Right atrium auricular region (tissue), 2 donors: Measurements from ENCODE around the gene XK. TPM values are rescaled to one million over a fixed set of nuclear protein-coding genes. Genes with fewer than 3 reads are reported as not detected.
A peak's percentile ranks its signal among the peaks of the same experiment; 100 is the strongest.

Experiments used
- DNase-seq: peaks from one replicate; pipeline ENCODE4 v3.0.0-alpha.2; 2019; ENCODE audit warnings: low spot score
- H3K27ac ChIP-seq, 2 donors: fragments of 200-600 bp; sonication (generic); 1 replicate in 1 of 2; 2 replicates in 1 of 2; pipeline ENCODE4 v1.5.1; 2016 to 2019
- H3K27me3 ChIP-seq, 2 donors: fragments of 200-600 bp; sonication (generic); one replicate each; pipeline versions ENCODE4 v1.5.1 to v1.6.0; 2017 to 2019
- H3K36me3 ChIP-seq: fragments of 200-600 bp; sonication (generic); one replicate; pipeline ENCODE4 v1.5.1; 2016
- H3K4me1 ChIP-seq, 2 donors: fragments of 200-600 bp; sonication (generic); one replicate each; pipeline versions ENCODE4 v1.5.1 to v1.6.0; 2017 to 2019
- H3K4me3 ChIP-seq, 2 donors: fragments of 200-600 bp; sonication (generic); 1 replicate in 1 of 2; 2 replicates in 1 of 2; pipeline ENCODE4 v1.5.1; 2017 to 2019; ENCODE audit warnings: mild to moderate bottlenecking in 1 of 2, moderate library complexity in 1 of 2
- H3K9me3 ChIP-seq, 2 donors: fragments of 200-600 bp; sonication (generic); one replicate each; pipeline ENCODE4 v1.5.1; 2019
- CTCF ChIP-seq, 2 donors: fragments of 200-600 bp; sonication (generic); IDR thresholded peaks; one replicate each; pipeline ENCODE4 v1.5.1; 2019; ENCODE audit warnings: antibody characterized with exemption in 2 of 2
- total RNA-seq, 2 donors: library from RNA; depleted of rRNA; stranded (reverse); fragments of >200 nt; gene quantifications; one replicate each; pipeline ENCODE4 v1.1.0, GENCODE V29; 2016

Gene XK
- total RNA-seq, 2 donors from 2014 or later: 5.1 to 10.1 TPM

- peaks cover 0 to 3% of the 10 kb centered on the region in 2 donors for H3K27me3 ChIP-seq
- TF ChIP-seq CTCF (IDR thresholded peaks at IDR 0.05): no peak
- H3K4me3 ChIP-seq: no peak overlapping the region
- no peaks in the 10 kb centered on the region for H3K4me1 ChIP-seq
- H3K36me3 ChIP-seq: no peaks in the 10 kb centered on the region
- H3K9me3 ChIP-seq: no peaks in the 10 kb centered on the region
- DNase-seq: no peak
- peak overlapping the region in 1 of 2 donors; percentile 26 for H3K27ac ChIP-seq
These were observed 16.0 kb downstream of the XK start for GRCh38 chrX:37701588-37701987.

- TF ChIP-seq CTCF (IDR thresholded peaks at IDR 0.05): no peak
- no peaks in the 10 kb centered on the region for H3K27me3 ChIP-seq
- DNase-seq: no peak
- no peak overlapping the region for H3K4me3 ChIP-seq
- no peak overlapping the region for H3K27ac ChIP-seq
- H3K36me3 ChIP-seq: no peaks in the 10 kb centered on the region
- H3K4me1 ChIP-seq: no peaks in the 10 kb centered on the region
- no peaks in the 10 kb centered on the region for H3K9me3 ChIP-seq
These were observed 26.4 kb downstream of the XK start for GRCh38 chrX:37711991-37712390.

GRCh38 chrX:37712458-37712857, 26.9 kb downstream of the XK start:
- H3K27ac ChIP-seq: no peak overlapping the region
- no peak for TF ChIP-seq CTCF (IDR thresholded peaks at IDR 0.05)
- H3K27me3 ChIP-seq: no peaks in the 10 kb centered on the region
- no peak for DNase-seq
- H3K4me3 ChIP-seq: no peak overlapping the region
- H3K9me3 ChIP-seq: no peaks in the 10 kb centered on the region
- no peaks in the 10 kb centered on the region for H3K4me1 ChIP-seq
- H3K36me3 ChIP-seq: no peaks in the 10 kb centered on the region

- no peaks in the 10 kb centered on the region for H3K36me3 ChIP-seq
- no peak for TF ChIP-seq CTCF (IDR thresholded peaks at IDR 0.05)
- no peak for DNase-seq
- H3K27me3 ChIP-seq: no peaks in the 10 kb centered on the region
- no peak overlapping the region for H3K27ac ChIP-seq
- H3K9me3 ChIP-seq: no peaks in the 10 kb centered on the region
- no peaks in the 10 kb centered on the region for H3K4me1 ChIP-seq
- no peak overlapping the region for H3K4me3 ChIP-seq
These were observed 28.9 kb downstream of the XK start for GRCh38 chrX:37714479-37714878.

- Histone ChIP-seq H3K27ac (no peak overlapping the region), H3K27me3 (no peaks in the 10 kb centered on the region), H3K4me3 (no peak overlapping the region), H3K4me1 (no peaks in the 10 kb centered on the region), H3K9me3 (no peaks in the 10 kb centered on the region), H3K36me3 (no peaks in the 10 kb centered on the region)
- no peak for TF ChIP-seq CTCF (IDR thresholded peaks at IDR 0.05)
- no peak for DNase-seq
These were observed 31.0 kb downstream of the XK start for GRCh38 chrX:37716602-37717001.

- H3K4me1 ChIP-seq: no peaks in the 10 kb centered on the region
- H3K27ac ChIP-seq: no peak overlapping the region
- no peaks in the 10 kb centered on the region for H3K27me3 ChIP-seq
- H3K4me3 ChIP-seq: no peak overlapping the region
- no peaks in the 10 kb centered on the region for H3K36me3 ChIP-seq
- TF ChIP-seq CTCF (IDR thresholded peaks at IDR 0.05): no peak
- DNase-seq: no peak
- no peaks in the 10 kb centered on the region for H3K9me3 ChIP-seq
These were observed 32.1 kb downstream of the XK start for GRCh38 chrX:37717708-37718107.
